A204.1 (cell line): ENCODE data around the gene CHFR.
A peak's percentile ranks its signal among the peaks of the same experiment; 100 is the strongest.
"Not testable (repeated sequence)": the region's sequence is repeated elsewhere in the genome, so short reads cannot be mapped to it uniquely, and the experiment has no call there.

ENCODE experiments used
- FAIRE-seq: peaks from 2 replicates; lab custom pipeline; 2012; peaks lifted over from hg19 to GRCh38; lab: Jason Lieb, UNC

Gene CHFR, protein sequence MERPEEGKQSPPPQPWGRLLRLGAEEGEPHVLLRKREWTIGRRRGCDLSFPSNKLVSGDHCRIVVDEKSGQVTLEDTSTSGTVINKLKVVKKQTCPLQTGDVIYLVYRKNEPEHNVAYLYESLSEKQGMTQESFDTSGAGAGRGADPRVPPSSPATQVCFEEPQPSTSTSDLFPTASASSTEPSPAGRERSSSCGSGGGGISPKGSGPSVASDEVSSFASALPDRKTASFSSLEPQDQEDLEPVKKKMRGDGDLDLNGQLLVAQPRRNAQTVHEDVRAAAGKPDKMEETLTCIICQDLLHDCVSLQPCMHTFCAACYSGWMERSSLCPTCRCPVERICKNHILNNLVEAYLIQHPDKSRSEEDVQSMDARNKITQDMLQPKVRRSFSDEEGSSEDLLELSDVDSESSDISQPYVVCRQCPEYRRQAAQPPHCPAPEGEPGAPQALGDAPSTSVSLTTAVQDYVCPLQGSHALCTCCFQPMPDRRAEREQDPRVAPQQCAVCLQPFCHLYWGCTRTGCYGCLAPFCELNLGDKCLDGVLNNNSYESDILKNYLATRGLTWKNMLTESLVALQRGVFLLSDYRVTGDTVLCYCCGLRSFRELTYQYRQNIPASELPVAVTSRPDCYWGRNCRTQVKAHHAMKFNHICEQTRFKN

DNA sequence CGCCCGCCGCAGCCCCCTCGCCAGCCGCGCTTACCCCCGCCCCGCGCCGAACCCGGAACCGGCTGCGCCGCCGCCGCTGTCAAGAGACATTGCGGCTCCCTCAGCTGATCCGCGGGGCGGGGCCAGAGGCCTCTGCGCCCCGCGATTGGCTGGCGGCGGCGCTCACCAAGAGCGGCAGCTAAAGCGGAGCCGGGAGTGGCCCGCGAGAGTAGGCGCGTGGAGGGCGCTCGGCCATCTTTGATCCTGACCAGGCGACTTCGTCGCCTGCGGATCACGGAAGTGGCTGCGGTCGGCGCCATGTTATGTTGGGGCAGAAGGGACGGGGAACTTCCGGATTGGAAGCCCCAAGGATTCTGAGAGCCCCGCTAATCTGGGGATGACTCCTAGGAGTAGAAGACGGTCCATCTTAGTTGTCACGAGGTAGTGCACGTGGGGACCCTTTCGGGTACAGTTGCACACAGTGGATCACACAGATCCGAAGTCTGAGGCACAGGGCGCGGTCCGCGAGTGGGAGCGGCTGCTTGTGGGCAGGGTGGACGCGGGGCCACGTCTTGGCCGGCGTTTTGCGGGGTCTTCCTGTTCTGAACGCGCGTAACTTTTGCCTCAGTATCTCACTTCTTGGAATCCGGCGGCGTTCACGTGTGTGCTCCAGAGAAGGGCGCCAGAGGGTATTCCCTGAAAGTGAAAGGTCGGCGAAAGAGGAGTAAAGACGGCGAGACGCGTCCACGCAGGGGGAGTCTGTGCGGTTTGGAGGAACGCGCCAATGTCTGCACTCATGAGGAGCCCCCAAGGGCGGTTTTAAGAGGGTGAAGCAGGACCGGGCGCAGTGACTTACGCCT, at the start of gene CHFR:
CHFR (minus strand) TSS at position 93 of the 839 bp plus-strand sequence. CDS start 277 bp downstream, outside the sequence.
- peak; percentile 6 for FAIRE-seq

DNA sequence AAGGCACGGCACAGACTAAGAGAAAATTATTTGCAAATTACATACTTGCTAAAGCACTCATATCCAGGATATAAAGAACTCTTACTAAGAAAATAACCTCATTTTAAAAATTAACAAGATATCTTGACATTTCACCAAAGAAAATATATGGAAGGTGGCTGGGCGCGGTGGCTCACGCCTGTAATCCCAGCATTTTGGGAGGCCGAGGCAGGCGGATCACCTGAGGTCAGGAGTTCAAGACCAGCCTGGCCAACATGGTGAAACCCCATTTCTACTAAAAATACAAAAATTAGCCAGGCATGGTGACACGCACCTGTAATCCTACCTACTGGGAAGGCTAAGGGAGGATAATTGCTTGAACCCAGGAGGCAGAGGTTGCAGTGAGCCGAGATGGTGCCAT, 49.5 kb upstream of the CHFR start:
- not testable (repeated sequence) for FAIRE-seq

DNA sequence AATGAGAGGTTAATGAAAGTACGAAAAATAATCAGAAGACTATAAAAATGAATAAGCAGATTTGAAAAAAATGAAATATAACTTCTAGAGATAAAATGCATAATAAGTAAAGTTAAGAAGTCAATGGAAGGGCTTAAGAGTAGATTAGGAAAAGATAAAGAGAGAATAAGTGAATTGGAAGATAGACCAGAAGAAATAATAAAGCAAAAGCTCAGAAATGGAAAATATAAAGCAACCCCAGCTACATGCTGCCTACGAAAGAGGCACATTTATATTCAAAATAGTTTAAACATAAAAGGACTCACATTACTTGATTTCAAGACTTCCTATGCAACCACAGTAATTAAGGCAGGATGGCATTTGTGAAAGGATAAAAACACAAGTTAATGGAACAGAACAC, 48.8 kb upstream of the CHFR start:
- FAIRE-seq, result peak; percentile 25

DNA sequence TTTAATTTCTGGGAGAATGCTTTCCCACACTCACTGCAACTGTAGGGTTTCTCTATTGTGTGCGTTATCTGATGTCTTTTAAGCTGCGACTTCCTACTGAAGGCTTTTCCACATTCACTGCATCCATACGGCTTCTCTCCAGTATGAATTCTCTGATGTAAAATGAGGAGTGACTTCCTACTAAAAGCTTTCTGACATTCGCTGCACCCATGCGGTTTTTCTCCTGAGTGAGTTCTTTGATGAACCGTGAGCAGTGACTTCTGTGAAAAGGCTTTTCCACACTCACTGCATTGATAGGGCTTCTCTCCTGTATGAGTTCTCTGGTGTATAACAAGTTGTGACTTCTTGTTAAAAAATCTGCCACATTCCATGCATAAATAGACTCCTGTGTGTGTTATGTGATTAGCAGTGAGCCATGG, 39.0 kb upstream of the CHFR start:
- no peak for FAIRE-seq

DNA sequence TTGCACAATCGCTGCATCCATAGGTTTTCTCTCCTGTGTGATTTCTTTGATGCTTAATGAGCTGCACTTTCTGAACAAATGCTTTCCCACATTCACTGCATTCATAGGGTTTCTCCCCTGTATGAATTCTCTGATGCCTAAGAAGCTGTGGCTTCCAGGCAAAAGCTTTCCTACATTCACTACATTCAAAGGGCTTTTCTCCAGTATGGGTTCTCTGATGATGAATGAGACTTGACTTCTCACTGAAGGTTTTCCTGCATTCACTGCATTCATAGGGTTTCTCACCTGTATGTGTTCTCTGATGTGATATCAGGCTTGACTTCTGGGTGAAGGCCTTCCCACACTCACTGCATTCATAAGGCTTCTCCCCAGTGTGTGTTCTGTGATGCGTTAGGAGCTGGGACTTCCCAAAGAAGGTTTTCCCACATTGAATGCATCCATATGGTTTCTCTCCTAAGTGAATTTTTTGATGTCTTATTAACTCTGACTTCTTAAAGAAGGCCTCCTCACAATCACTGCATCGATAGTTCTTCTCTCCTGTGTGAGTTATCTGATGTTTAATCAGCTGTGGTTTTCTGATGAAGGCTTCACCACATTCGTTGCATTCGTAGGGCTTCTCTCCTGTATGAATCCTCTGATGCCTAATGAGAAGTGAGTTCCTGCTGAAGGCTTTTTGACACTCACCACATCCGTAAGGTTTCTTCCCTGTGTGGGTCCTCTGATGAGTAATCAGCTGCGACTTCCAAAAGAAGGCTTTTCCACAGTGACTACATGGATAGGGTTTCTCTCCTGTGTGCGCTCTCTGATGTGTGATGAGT, 38.4 kb upstream of the CHFR start:
- FAIRE-seq, result no peak

DNA sequence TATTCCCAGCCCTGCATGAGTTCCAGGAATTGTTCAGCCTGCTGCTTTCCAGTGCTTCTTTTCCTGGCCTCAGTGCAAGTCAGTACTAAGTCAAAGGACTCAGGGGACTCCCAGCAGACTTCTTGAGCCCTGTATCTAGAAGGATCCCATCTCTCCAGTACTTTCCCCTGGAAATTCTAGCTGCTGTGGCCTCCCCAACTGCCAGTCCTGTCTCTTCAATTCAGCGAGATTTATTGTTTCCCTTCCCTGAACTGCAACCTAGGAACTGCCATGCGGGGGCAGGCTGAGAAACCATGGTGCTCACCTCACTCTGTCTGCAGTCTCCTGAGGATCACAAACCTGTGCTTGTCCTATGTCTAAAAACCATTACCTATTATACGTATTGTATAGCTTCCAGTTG, 37.0 kb upstream of the CHFR start:
- no peak for FAIRE-seq

DNA sequence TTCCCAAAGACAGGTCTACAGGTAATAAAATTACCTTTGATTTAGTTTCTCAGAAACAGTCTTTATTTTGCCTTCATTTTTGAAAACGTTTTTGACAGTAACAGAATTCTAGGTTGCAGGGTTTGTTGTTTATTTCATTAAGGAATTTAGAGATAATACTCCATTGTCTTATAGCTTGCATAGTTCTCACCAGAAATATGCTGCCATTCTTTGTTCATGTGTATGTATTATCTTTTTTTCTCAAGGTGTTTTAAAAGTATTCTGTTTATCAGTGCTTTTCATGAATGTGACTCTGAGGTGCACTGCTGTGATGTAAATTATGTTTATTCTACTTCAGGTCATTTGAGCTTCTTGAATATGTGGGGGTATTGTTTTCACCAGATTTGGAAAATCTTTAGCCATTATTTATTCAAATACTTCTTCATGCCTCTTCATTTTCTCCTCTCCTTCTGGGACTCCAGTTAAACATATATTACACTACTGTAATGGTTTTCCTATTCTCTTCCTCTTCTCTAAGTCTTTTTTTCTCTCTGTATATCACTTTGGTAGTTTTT, 36.0 kb upstream of the CHFR start:
- FAIRE-seq, result no peak

DNA sequence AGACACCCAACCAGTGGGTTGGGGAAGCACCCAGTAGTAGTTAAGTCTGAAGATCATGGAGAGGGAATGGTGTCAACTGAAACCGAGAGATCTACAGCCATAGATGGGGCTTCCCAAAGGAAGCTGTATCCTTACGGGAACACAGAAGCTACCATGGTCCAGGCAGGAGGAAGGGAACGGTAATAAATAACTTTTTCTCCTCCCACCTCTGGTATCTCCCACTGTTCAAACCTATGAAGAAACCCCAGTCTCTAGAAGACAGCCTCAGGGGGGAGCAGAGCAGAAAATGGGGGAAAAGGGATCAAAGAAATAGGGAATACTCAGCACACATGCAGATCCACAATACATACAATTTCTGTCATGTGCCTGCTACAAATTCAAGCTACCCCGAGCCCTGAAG, 35.3 kb upstream of the CHFR start:
- no peak for FAIRE-seq

DNA sequence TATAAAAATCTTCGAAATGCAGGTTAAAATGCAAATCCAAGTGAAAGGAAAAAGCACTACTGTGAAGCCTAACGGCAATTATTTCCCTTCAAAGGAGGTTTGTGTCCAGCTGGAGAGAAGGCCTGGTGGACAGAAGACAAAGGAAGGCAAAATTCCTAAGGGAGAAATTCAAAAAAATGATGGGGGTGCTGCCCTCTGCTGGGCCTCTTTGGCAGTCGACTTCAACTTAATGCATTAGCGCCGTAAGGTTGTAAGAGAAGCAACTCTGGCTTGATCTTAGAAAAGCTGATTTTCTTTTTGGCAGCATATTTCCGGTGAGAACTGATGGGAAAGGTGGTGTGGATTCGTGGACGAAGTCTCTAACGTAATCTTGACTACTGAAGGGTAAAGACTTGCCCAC, 34.3 kb upstream of the CHFR start:
- FAIRE-seq, result no peak

DNA sequence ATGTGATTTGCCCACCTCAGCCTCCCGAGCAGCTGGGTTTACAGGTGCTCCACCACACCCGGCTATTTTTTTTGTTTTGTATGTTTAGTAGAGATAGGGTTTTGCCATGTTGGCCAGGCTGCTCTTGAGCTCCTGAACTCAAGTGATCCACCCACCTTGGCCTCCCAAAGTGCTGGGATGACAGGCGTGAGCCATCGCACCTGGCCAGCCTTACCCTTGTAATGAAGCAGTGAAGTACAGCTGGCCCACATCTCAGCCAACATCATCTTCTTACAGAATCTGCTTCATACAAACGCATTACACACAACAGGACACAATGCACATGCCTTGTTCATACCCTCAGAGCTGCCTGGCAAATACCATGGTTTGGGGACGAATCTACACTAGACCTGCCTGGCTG, 31.3 kb upstream of the CHFR start:
- FAIRE-seq, result no peak

DNA sequence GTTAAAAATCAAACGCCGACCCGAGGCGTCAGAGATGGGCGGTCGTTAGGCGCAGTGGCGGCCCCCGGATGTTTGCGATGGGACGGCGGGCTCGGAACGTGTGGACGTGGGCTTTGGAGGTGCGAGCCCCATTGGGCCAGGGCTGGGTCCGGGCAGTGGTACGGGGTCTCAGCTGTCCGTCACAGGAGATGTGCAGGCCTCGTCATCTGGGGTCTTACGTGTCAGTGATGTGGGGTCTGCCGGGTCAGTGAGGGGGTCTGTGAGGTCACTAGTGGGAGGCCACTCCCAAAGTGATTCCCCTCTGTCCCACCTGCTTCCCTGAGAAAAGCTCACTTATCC, 21.6 kb upstream of the CHFR start:
- FAIRE-seq, result no peak

DNA sequence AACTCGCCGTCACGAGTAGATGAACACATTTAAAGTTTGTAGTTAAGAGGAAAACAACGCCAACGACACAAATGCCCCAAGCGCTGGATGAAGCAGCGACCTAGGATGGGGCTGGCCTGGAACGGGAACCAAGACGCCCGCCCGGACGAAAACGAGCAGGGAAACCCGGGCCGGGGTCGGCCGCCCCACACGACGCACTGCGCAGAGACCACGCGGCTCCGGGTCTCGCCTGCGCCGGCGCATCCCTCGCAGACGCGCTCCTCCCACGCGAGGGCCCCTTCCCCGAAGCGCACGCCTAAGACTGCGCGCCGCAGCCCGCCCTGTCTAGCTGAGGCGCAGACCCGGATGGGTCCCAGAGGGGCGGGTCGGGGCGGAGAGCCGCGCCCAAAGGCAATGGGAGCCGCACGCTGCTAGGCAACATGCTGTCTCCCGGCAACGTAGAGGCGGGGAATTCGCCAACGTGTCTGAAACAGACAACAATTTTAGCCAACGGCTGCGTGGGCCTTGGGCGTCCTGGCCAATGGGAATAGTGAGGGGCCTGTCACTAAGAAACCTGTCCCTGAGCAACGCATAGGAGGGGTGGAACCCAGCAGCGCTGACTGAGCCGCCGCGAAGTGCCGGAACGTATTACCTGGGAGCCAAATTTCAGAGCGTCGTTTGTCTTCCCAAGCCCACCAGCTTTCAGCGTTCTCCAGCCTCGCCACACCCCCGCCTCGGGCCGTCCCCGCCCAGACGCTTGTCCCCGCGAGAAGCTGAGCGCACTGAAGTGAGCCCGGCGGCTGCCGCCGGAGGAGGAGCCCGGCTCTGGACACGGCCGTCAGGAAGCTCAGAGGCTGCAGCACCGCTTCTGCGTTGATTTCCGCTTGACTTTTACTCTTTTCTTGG, 21.0 kb upstream of the CHFR start:
- FAIRE-seq, result peak; percentile 83

DNA sequence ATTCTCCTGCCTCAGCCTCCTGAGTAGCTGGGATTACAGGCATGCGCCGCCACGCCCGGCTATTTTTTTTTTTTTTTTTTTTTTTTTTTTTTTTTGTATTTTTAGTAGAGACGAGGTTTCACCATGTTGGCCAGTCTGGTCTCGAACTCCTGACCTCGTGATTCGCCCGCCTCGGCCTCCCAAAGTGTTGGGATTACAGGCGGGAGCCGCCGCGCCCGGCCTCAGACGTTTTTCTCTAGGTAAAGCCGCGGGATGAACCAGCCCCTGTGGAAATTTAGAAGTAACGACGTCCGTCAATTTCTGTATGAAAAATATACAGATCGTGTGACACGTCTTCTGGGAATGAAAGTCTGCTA, 20.4 kb upstream of the CHFR start:
- FAIRE-seq, result not testable (repeated sequence)

DNA sequence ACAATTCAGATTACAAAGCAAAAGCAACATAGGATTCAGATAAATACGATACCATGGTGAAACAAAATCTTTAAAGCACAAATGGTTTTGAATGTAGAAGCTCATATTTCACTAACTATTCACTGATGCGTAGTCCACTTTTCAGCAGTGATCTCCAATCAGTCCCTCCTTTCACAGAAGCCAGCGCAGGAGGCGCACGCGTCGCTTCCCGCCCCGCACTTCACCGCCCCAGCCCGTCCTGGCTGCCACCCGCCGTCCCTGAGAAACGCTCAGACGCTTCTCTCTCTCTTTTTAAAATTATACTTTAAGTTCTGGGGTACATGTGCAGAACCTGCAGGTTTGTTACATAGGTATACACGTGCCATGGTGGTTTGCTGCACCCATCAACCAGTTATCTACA, 19.8 kb upstream of the CHFR start:
- no peak for FAIRE-seq

DNA sequence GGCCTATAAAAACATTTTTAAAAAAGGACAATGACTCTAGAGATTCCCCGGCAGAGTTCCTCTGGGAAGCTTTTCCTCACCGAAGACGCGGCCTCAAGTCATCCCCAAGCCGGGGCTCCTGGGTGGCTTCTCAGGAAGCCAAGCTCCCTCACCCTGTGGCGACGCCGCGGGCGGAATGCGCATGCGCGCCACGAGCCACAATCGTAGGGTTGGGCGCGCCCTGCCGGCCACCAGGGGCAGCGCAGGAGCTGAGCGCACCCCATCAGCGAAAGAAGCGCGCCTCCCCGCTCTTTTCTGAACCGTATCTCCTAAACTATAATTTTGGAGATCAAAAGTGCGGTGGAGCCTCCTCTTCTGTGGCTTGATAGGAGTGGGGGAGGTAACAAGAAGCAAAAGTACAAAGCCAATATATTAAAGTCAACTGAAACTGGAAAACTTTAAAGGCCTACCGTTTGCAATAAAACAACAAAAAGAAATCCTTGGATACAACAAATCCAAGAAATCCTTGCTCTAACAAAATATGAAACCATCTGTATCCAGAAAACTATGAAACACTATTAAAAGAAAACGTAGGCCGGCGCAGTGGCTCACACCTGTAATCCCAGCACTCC, 17.4 kb upstream of the CHFR start:
- no peak for FAIRE-seq

DNA sequence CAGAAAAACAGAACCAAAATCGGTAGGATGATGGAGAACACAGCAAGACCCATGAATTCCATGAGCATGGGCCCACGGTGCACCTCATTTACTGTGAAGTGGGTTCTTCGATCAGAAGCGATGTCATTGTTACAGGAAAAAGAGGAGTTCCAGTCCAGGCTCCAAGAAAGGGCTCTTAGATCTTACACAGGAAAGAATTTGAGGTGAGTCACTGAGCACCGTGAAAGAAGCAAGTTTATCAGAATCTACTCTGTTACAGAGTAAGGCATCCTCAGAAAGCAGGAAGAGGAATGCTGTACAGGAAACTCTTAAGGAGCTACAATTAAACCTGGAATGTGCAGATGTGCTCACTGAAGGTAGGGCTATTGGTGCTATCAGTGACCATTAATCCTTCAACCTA, 11.6 kb upstream of the CHFR start:
- no peak for FAIRE-seq

DNA sequence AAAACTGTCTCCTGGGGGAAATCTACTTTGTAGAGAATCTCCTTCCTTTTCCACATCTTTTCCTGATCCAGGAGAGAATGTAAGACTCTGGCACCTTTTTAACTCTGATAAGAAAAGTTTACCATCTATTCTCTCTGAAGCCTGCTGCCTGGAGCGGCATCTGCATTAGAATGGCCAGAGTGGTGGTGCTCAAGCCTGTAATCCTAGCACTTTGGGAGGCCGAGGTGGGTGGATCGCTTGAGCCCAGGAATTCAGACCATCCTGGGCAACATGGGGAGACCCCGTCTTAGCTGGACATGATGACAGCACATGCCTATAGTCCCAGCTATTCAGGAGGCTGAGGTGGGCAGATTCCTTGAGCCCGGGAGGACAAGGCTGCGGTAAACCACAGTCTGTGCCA, 1.4 kb upstream of the CHFR start:
- FAIRE-seq, result no peak

DNA sequence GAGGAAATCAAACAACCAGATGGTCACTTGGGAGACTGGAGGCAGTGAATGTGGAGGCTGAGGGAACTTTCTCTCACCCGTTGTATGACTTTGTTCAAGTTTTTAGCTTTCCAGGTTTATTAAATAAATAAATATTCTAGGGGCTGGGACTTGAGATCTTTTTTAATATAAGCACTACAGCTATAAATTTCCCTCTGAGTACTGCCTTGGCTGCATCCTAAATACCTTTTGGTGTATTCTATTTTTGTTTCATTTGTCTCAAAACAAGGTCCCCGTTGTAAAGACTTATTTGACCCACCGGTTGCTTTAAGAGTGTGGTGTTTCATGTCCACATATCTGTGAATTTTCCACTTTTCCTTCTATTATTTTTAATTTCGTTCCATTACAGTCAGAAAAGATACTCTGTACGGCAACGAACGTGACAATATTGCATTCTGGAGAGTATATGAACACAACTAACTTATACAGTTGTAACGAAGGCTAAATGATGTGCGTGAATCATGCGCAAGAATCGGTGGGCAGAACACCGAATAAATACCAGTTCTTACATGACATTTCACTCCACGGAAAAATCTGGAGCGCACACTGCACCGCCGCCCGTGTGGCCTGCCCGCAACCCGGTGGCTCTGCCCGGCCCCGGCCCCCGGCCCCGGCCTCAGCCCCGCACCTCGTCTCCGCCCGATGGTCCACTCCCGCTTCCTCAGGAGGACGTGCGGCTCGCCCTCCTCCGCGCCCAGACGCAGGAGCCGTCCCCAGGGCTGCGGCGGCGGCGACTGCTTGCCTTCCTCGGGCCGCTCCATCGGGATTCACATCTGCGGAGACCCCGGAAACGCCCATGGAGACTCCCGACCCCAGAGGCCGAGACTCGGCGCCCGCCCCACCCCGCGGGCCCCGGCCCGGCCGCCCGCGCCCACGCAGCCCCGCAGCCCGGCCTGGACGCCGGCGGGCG, 602 bp downstream of the CHFR start:
- FAIRE-seq, result no peak

DNA sequence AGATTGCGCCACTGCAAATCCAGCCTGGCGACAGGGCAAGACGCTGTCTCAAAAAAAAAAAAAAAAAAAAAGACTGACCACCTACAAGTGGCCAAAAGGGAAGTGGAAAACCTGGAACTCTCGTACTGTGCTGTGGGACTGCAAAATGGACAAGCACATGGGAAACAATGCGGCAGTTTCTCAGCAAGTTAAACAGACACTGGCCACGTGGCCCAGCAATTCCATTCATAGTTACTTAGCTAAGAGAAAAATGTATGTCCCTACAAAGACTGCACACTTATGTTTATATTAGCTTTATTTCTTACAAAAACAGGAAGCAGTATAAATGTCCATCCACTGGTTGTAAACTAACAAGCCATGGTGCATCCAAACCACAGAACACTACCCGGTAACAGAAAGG, 5.6 kb downstream of the CHFR start:
- FAIRE-seq, result no peak
